Hepatocyte (in vitro differentiated cells): ENCODE data around the gene SLC41A2. TPM values are rescaled to one million over a fixed set of nuclear protein-coding genes. Genes with fewer than 3 reads are reported as not detected.

Experiments used
- DNase-seq: peaks from one replicate; pipeline ENCODE4 v3.0.0-alpha.2; 2016; ENCODE audit warnings: low spot score
- H2AFZ ChIP-seq: fragments of 200-600 bp; sonication (generic); 2 replicates; pipeline ENCODE4 v1.6.0; 2016; ENCODE audit warnings: antibody characterized with exemption, mild to moderate bottlenecking
- H3K27ac ChIP-seq: fragments of 200-600 bp; sonication (generic); 2 replicates; pipeline ENCODE4 v1.5.1; 2016; ENCODE audit warnings: mild to moderate bottlenecking
- H3K27me3 ChIP-seq: fragments of 200-600 bp; sonication (generic); 2 replicates; pipeline ENCODE4 v1.6.1; 2016
- H3K36me3 ChIP-seq: fragments of 200-600 bp; sonication (generic); replicated peaks from 2 replicates; pipeline ENCODE4 v1.5.1; 2016; ENCODE audit warnings: low read depth; ENCODE audit not compliant: insufficient read depth
- H3K4me1 ChIP-seq: fragments of 200-600 bp; sonication (generic); 2 replicates; pipeline ENCODE4 v1.5.1; 2016; ENCODE audit warnings: mild to moderate bottlenecking, moderate library complexity; ENCODE audit not compliant: insufficient read depth
- H3K4me2 ChIP-seq: fragments of 200-600 bp; sonication (generic); 2 replicates; pipeline ENCODE4 v1.6.0; 2016
- H3K4me3 ChIP-seq: fragments of 200-600 bp; sonication (generic); 2 replicates; pipeline ENCODE4 v1.5.1; 2016; ENCODE audit warnings: mild to moderate bottlenecking
- H3K79me2 ChIP-seq: fragments of 200-600 bp; sonication (generic); 2 replicates; pipeline ENCODE4 v1.6.0; 2017; ENCODE audit warnings: mild to moderate bottlenecking
- H3K9me2 ChIP-seq: fragments of 200-600 bp; sonication (generic); replicated peaks from 2 replicates; pipeline ENCODE4 v1.6.0; 2017; ENCODE audit warnings: mild to moderate bottlenecking; ENCODE audit not compliant: insufficient read depth
- H3K9me3 ChIP-seq: fragments of 200-600 bp; sonication (generic); 2 replicates; pipeline ENCODE4 v1.5.1; 2016; ENCODE audit warnings: low read depth, mild to moderate bottlenecking
- H4K20me1 ChIP-seq: fragments of 200-600 bp; sonication (generic); 2 replicates; pipeline ENCODE4 v1.6.0; 2016; ENCODE audit warnings: mild to moderate bottlenecking; ENCODE audit not compliant: insufficient read depth, poor library complexity, severe bottlenecking
- CTCF ChIP-seq: fragments of 200-600 bp; sonication (generic); IDR thresholded peaks from 2 replicates; pipeline ENCODE4 v1.5.1; 2016; ENCODE audit warnings: antibody characterized with exemption, mild to moderate bottlenecking; ENCODE audit not compliant: poor library complexity
- EZH2 ChIP-seq: fragments of 200-600 bp; sonication (generic); IDR thresholded peaks from 2 replicates; pipeline ENCODE4 v1.6.1; 2016; ENCODE audit warnings: antibody characterized with exemption, mild to moderate bottlenecking, borderline replicate concordance
- EZH2phosphoT487 ChIP-seq: fragments of 200-600 bp; sonication (generic); IDR thresholded peaks from one replicate; pipeline ENCODE4 v1.6.1; 2018; ENCODE audit warnings: antibody characterized with exemption, mild to moderate bottlenecking, low read depth, moderate library complexity; ENCODE audit not compliant: unreplicated experiment, severe bottlenecking
- WGBS: methylation state at CpG from one replicate; pipeline ENCODE4 v1.1.6; 2016; ENCODE audit warnings: low lambda C conversion rate; ENCODE audit errors: missing lambda C conversion rate; 5-methylcytosine and 5-hydroxymethylcytosine counted together
- polyA plus RNA-seq: library from polyadenylated mRNA; unstranded; fragments of >200 nt; fragmentation: Nextera tagmentation; extraction: Ambion mirVana; gene quantifications from 2 replicates; pipeline ENCODE4 v1.2.1, GENCODE V29; 2016
- total RNA-seq: library from RNA; depleted of rRNA; stranded (reverse); fragments of >200 nt; gene quantifications from 2 replicates; pipeline ENCODE4 v1.2.3, GENCODE V29; 2014

Gene SLC41A2
- total and polyA plus RNA-seq, 2 experiments from 2014 or later = 8.4 to 48.2 TPM

GRCh38 chr12:104933128-104933527, 25.0 kb downstream of the SLC41A2 start:
- H3K4me1 ChIP-seq = no peaks in the 10 kb centered on the region
- no peak overlapping the region for H2AFZ ChIP-seq
- no peak overlapping the region for H3K27ac ChIP-seq
- 74% methylated on average over 1 of the region's 1 CpG for WGBS
- no peaks in the 10 kb centered on the region for H3K79me2 ChIP-seq
- DNase-seq = no peak
- no peaks in the 10 kb centered on the region for H3K9me2 ChIP-seq
- H3K36me3 ChIP-seq = no peaks in the 10 kb centered on the region
- H3K9me3 ChIP-seq = no peaks in the 10 kb centered on the region
- no peaks in the 10 kb centered on the region for H4K20me1 ChIP-seq
- no peak overlapping the region for H3K4me3 ChIP-seq
- TF ChIP-seq EZH2phosphoT487 = no peak
- no peak for TF ChIP-seq CTCF
- TF ChIP-seq EZH2 = no peak
- H3K4me2 ChIP-seq = no peak overlapping the region
- H3K27me3 ChIP-seq = no peaks in the 10 kb centered on the region

GRCh38 chr12:104930388-104931326, 27.4 kb downstream of the SLC41A2 start:
- WGBS = 88% methylated on average over 4 of the region's 4 CpGs
- H3K9me2 ChIP-seq = no peaks in the 10 kb centered on the region
- no peaks in the 10 kb centered on the region for H3K79me2 ChIP-seq
- H3K4me3 ChIP-seq = no peak overlapping the region
- H4K20me1 ChIP-seq = no peaks in the 10 kb centered on the region
- H3K9me3 ChIP-seq = no peaks in the 10 kb centered on the region
- H3K4me1 ChIP-seq = no peaks in the 10 kb centered on the region
- no peaks in the 10 kb centered on the region for H3K27me3 ChIP-seq
- no peaks in the 10 kb centered on the region for H3K36me3 ChIP-seq
- H2AFZ ChIP-seq = no peak overlapping the region
- no peak for TF ChIP-seq EZH2
- no peak for TF ChIP-seq EZH2phosphoT487
- TF ChIP-seq CTCF = no peak
- H3K27ac ChIP-seq = no peak overlapping the region
- no peak for DNase-seq
- no peak overlapping the region for H3K4me2 ChIP-seq

- Histone ChIP-seq H3K4me1 (no peaks in the 10 kb centered on the region), H3K9me2 (no peaks in the 10 kb centered on the region), H3K27me3 (no peaks in the 10 kb centered on the region), H3K4me2 (no peak overlapping the region), H3K36me3 (no peaks in the 10 kb centered on the region), H2AFZ (no peak overlapping the region), H3K4me3 (no peak overlapping the region), H3K27ac (no peak overlapping the region), H3K79me2 (no peaks in the 10 kb centered on the region), H4K20me1 (no peaks in the 10 kb centered on the region), H3K9me3 (no peaks in the 10 kb centered on the region)
- TF ChIP-seq CTCF (no peak), EZH2phosphoT487 (no peak), EZH2 (no peak)
- 79% methylated on average over 2 of the region's 2 CpGs for WGBS
- DNase-seq = no peak
Measured at GRCh38 chr12:104929977-104930376, 28.1 kb downstream of the SLC41A2 start.
